Skin epidermis (tissue), 12 donors: ENCODE data around the gene MGAT5.

Source experiments
- H3K27ac ChIP-seq, 21 experiments: fragments of 200-600 bp; sonication (generic) in 11 of 21; one replicate each; pipeline ENCODE4 v1.5.0; 2020; ENCODE audit warnings: mild to moderate bottlenecking in 3 of 21, inconsistent platforms in 2 of 21, moderate library complexity in 2 of 21
- H3K4me3 ChIP-seq, 7 experiments: fragments of 200-600 bp; sonication (generic) in 2 of 7; one replicate each; pipeline ENCODE4 v1.5.0; 2020; ENCODE audit warnings: inconsistent platforms in 2 of 7, mild to moderate bottlenecking in 2 of 7, moderate library complexity in 1 of 7

The MGAT5 gene

DNA sequence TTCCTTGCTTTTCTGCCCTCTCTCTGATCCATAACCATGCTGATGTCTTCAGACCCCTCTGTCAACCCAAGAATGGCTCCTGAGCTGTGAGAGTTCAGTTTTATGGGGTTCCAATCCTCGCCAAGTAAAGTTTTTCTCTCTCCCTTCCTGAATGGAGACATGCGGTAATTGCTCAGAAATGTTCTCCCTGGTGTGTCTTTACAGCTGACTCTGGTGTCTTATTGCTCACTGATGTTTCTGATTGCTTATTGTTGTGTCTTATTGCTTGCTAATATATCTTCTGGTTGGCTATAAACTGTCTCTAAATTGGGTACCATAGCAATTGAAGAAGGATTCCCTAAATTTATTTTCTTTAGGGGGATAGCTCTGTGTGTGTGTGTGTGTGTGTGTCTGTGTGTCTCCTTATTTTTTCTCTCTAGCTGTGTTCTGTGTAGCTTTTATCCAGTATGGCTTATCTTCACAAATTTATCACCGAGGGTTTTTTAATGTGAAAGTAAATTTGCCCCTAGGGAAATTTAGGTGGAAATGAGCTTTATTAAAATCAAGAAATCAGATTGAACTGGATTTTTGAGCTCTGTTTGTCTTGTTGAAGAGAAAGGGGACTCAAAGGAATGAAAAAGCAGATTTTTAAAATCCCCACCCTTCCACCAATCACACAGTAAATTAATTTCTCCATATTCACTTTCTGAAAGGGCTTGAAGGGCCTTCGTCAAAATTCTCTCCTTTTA, 19.5 kb downstream of the MGAT5 start:
- H3K4me3 ChIP-seq: no peak overlapping the region
- no peak overlapping the region for H3K27ac ChIP-seq

DNA sequence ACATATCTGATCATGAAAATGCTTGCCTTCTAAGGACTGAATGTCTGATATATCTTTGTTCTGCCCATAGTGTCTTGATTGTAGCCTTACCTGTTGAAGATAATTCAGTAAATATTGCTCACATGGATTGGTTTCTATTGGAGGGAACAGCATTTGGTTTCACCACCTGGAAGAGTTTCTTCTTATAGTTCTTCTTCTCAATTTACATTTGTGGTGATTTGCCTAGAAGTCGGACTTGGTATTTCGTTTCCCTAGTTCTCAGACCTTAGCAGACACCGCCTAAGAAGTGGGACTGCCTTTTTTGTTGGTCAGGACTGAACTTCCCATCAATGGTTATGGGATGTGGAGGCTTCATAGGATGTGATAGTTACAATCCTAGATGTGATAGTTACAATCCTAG, 20.2 kb downstream of the MGAT5 start:
- Histone ChIP-seq H3K4me3 (no peak overlapping the region), H3K27ac (peak overlapping the region in 1 of 21 experiments; percentile 17)

DNA sequence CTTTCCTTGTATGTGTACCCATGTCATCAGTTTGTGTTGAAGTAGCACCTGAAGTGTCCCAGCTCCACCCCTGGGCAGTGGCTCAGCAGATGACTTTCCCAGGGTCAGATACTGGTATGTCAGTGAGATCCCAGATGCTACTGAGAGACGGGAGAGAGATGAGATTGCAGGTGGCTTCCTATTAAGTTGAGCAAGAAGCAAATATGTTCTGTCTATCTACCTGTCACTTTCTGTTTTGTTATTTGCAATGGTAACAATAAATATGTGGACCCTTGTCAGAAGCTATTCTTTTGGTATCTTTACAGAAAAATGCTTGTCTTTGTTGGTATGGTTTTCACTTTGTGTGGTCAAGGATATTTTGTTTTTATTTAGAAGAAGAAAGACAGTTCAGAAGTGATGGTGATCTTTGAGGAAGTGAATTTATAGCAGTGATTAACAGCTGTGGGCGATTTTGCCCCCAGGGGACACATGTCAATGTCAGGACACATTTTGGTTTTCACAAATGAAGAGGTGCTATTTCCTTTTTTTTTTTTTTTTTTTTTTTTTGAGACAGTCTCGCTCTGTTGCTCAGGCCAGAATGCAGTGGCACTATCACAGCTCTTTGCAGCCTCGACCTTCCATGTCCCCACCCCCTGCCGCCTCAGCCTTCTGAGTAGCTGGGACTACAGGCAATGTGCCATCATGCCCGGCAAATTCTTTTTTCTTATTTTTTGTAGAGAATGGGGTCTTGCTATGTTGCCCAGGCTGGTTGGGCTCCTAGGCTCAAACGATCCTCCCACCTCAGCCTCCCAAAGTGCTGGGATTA, 21.4 kb downstream of the MGAT5 start:
- Histone ChIP-seq H3K4me3 (no peak overlapping the region), H3K27ac (peak overlapping the region in 1 of 21 experiments; percentile 14)

DNA sequence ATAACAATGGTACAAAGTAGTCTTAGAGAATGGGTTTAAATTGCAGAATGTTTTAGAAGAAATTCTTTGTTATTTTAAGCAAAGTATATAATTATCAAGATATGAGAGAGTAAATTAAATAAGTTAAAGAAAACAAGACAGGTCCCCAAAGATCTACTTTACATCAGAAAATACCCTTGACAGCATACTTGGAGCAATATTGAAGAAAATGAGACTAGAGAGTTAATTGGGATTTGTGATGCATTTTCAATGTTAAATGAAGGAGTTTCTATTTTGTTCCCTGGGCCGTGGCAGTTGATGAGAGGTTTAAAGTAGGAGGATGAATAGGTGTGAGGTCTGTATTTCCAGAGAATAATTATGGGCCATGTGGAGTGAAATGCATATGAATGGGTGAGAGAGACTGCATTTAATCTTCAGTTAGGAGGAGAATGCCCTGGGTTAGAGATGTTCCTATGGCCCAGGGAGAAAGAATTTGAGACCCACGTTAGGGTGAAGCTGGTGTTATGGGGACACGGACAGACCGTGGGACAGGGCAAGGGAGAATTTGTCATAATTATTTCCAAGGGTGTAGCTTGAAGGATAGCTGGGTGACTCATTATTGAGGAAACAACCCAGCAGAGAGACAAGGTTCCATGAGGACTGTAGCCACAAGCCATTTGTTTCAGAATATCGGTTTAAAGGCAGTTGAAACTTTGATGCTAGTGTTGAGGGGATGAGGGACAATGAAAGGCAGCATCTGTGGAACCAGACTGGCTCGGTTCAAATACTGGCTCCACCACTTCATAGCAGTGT, 22.7 kb downstream of the MGAT5 start:
- no peak overlapping the region for H3K27ac ChIP-seq
- no peak overlapping the region for H3K4me3 ChIP-seq

DNA sequence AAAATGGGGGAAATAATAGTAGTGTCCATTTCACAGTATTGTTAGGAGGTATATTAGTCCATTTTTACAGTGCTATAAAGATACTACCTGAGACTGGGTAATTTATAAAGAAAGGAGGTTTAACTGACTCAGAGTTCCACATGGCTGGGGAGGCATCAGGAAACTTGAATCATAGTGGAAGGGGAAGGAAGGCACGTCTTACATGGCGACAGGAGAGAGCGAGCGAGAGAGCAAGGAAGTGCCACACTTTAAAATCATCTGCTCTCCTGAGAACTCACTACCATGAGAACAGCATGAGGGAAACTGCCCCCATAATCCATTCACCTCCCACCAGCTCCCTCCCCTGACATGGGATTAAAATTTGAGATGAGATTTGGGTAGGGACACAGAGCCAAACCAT, 23.4 kb downstream of the MGAT5 start:
- Histone ChIP-seq H3K4me3 (no peak overlapping the region), H3K27ac (no peak overlapping the region)

DNA sequence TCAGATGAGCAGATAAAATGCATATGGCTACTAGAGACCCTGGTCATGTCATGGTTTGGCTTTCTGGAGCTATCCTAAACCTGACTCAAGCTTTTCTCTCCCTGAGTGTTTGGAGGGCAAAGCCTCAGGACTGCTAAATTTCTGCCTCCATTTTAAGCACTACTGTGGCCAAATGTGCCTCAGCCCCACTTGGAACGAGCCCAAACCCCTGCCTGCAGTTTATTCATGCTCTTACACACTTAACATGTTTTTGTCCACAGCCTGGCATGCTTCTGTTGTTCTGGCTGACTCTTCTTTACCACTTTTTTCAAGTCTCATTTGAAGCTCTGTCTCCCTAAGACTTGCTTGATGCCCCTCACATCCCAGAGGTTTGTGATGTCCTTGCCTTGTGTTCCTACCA, 24.7 kb downstream of the MGAT5 start:
- Histone ChIP-seq H3K27ac (no peak overlapping the region), H3K4me3 (no peak overlapping the region)

DNA sequence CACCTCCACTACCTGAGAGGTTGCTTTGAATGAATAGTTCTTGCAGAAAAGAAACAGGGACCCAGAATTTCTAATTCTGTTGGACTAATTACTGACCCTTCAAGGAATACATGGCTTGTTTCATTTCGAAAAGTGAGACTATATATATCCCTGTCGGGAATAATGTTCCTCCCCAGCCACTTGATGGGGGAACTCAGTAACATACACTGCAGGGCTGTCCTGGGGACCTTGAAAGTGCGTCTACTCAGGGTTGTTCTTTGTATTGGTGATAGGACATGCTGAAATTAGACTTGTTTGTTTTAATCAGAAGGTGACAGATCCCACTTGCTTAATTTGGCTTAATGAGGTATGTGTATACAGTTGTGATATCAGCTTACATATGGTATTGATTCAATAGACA, 25.5 kb downstream of the MGAT5 start:
- H3K27ac ChIP-seq: no peak overlapping the region
- no peak overlapping the region for H3K4me3 ChIP-seq

DNA sequence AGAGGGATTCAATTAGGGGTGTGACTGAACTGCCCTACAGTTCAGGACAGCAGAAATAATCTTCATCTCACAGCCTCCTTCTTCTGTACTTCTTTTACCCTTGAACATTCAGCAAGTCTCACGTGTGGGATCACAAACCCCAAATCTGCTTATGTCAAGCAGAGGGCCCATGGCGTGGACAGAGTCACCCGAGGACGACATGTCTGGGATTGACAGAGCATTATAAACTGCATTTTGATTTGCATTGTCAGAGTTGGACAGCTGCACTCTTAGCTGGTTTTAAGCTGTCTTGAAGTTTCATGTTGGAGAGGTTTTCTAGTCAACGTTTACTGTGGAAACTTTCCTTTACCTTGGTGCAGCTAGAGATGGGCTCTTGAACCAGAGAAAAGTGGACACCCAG, 26.4 kb downstream of the MGAT5 start:
- H3K27ac ChIP-seq: no peak overlapping the region
- no peak overlapping the region for H3K4me3 ChIP-seq

DNA sequence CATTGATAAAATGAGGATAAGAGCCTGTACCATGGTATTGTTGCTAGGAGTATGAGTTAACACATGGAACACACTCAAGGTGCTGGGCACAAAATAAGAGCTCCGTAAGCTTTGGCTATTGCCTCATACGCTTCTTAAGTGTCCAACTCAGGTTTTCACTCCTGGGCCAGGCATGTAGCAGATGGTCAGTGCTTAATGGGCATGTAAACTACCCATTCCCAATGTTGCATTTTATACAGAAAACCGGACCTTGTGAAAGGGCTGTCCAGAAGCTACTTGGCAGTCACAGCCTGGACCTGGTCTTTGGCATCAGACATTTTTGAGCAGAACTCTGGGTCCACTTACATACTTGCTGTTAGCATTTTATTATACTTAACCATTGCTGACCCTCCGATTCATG, 26.9 kb downstream of the MGAT5 start:
- H3K27ac ChIP-seq: no peak overlapping the region
- no peak overlapping the region for H3K4me3 ChIP-seq

DNA sequence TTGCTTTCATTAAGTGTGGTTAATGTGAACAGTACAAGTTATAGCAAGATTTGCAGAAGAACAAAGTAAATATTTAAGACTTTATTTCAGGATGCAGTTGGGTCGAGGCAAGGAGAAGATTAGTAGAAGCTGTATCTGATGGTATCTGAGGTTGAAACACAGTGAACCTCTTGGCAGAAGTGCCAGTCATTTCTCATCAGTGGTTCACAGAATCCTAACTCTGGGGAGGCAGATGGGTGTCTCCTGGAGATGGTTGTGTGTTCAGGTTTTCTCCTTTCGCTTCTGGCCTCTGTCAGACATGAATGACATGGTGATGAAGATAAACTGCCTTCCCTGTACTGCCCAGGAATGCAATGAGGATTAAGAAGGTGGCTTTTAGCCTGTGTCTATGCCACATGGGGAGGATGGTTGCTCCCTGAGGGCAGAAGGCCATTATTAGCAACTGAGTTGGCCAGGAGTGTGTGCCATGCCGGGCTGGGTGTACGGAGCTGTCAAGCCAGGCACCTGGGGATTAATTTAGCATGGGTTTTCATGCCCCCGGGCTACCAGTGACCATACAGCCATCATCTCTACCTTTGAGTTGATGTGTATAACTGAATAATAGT, 28.0 kb downstream of the MGAT5 start:
- peak overlapping the region in 2 of 21 experiments; percentile 27 to 58 for H3K27ac ChIP-seq
- H3K4me3 ChIP-seq: no peak overlapping the region

DNA sequence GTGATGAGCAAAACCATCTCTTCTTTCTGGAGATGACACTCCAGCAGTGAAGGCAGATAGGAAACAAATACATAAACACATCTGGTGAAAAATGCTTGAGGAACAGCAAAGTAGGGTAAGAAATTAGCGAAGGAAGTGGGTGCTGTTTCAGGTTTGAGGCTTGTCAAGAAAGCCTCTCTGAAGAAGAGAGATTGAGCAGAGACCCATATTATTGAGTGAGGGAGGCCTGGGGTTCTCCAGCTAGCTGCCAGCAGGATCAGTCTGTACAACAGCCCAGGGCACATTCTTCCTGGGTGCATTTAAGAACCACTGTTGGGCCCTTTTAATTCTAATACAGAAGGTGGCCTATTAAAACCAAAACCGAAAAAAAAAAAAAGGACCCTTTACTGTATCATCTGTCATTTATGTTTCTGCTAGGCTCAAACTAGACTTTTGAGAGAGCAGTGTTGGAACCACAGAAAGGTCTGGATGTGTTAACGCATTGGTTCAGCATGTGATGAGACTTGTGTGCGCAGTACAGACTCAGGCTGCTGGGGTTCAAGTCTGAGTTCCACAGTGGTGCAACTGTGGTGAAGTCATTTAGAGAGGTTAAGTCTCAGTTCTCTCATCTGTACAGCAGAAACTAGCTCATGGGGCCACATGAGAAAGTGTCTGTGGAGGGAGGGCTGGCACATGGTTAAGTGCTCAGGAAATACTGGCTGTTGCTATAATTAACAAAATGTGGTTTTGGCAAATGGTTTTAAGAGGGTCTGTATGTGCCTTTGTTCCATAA, 28.9 kb downstream of the MGAT5 start:
- Histone ChIP-seq H3K4me3 (no peak overlapping the region), H3K27ac (peak overlapping the region in 5 of 21 experiments; percentile 5 to 58 (median 37))

DNA sequence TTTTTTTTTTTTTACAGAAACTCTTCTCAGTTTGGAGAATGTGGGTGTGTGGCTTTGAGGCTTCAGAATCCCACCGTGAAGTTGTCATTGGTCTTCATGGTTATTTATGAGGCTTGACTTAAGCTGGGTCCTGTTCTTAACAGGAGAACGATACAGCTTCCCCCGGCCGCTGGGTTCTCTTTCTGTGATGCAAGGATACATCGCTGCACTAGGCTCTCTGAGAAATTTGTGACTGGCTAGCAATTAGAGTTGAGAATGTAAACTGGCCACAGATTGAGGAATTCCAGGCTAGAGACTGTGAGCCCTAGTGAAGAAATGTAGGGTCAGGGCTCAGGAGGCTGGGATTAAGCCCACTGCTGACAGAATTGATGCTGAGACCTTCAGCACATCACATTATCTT, 29.8 kb downstream of the MGAT5 start:
- H3K27ac ChIP-seq: peak overlapping the region in 1 of 21 experiments; percentile 7
- no peak overlapping the region for H3K4me3 ChIP-seq

DNA sequence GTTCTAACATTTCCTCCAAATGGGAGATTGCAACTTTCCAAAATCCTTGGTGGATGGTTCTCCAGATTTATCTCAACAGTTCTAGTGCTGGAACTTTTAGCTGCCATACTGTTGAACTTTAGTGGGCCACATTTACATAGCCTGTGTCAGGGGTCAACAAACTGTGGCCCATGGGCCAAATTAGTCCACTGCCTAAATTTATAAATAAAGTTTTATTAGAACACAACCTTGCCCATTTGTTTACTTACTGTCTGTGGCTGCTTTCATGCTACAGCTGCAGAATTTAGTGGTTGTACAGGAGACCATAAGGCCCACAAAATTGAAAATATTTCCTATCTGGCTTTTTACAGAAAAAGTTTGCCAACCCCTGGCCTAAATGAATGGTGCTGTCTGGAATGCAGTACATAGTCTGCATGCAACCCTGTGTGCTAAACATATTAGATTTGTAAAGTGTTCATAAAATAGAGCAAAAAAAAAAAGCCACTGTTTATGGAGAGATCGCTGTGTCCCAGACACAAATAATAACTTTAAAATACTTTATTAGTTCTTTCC, 30.3 kb downstream of the MGAT5 start:
- no peak overlapping the region for H3K4me3 ChIP-seq
- peak overlapping the region in 1 of 21 experiments; percentile 7 for H3K27ac ChIP-seq

DNA sequence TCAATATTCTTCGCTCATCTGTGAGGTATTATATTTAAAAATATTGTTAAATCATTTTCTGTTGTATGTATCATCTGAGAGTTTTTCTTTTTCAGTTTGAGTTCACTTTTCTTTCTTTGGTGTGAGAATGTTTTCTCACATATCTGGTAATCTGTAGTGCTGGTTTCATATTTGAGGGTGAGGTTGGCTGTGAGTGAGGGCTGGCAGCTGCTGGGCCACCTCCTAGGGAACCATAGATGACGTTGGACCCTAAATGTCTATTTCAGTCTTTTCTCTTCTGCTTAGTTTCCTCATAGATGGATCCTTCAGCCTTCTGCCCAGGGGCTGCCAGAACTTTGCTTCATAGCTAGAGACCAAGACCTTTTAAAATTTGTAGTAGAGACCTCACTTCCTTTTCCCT, 33.5 kb downstream of the MGAT5 start:
- no peak overlapping the region for H3K4me3 ChIP-seq
- no peak overlapping the region for H3K27ac ChIP-seq

DNA sequence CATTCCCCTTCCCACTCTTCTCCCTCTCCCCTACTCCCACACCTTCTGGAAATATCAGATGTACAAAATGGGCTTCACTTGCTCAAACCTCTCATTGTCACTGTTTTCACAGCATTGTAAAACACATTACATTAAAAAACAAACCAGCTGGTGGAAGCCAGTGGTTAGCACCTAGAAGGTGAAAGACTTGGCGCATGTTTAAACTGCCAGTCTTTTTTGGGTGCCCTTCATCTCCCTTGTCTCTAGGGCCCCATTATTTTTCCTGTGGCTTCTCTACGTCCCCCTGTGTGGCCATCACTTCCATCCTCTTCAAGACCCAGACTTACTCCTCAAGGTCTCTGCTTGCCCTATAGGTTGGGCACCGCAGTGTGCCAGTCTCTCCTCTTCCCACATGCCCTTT, 34.9 kb downstream of the MGAT5 start:
- H3K27ac ChIP-seq: peak overlapping the region in 4 of 21 experiments; percentile 6 to 63 (median 49)
- no peak overlapping the region for H3K4me3 ChIP-seq

DNA sequence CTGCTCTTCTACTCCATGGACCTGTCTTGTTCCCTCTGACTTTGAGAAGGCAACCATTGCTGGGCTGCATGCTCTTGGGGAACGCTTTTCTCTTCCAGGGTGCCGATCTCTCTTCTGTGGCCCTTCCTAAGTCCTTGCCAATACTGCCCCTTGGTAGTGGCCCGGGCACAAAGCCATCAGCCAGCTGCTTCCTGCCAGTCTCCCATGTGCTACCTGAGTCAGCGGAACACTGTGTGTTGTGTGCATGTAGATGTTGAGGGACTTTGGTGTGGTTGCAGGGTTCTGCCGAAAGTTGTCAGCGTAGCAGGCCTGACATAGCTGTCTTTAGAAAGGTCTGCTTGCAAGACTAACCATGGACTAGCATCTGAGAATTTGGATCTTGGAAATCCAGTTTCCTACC, 35.4 kb downstream of the MGAT5 start:
- Histone ChIP-seq H3K27ac (peak overlapping the region in 5 of 21 experiments; percentile 6 to 64 (median 51)), H3K4me3 (no peak overlapping the region)

DNA sequence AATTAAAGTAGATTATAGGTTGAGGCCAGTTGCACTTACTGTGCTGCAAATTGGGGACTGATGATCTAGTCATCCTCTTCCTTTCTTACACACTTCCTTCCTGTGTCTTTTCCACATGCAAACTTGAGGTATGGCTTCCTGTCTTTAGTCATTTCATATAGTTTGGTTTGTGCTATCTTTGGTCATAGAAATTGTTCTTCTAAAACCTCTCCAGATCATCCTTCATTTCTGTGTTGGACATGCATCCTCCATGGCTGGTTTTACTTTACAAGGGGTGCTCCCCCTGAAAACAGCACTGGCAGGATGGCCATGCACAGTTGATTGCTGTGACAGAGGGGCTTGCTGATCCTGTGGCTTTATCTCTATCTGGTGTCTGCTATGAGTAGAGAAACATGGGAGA, 36.5 kb downstream of the MGAT5 start:
- Histone ChIP-seq H3K4me3 (no peak overlapping the region), H3K27ac (peak overlapping the region in 5 of 21 experiments; percentile 22 to 71 (median 64))

DNA sequence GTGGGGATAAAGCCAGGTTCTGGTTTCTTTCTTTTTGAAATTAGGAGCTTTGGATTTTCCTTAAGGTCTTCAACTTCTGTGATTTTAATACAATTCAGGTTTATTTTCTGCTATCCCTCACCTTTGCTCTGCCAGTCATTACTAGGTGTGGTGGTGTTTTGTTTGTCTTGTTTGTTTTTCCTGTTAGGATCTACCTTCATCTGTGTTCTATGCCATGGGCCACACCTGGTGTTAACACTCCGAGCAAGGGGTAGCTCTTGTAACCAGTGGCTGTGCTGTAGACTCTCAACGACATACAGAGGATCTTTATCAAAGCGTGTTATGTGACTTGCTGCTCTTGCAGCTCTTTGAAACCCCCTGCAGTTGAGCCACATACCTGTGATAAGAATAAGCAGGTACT, 38.6 kb downstream of the MGAT5 start:
- H3K4me3 ChIP-seq: no peak overlapping the region
- H3K27ac ChIP-seq: peak overlapping the region in 1 of 21 experiments; percentile 53
